Skin of body (tissue), 2 donors: ENCODE measurements around the gene PPP2R2D. TPM values are rescaled to one million over a fixed set of nuclear protein-coding genes. Genes with fewer than 3 reads are reported as not detected.
"Not testable (repeated sequence)": the region's sequence is repeated elsewhere in the genome, so short reads cannot be mapped to it uniquely, and the experiment has no call there.

Experiments
- DNase-seq: peaks from one replicate; lab custom pipeline; 2025; lab: John Stamatoyannopoulos, UW
- total RNA-seq: library from RNA; depleted of rRNA; stranded (reverse); fragments of >200 nt; gene quantifications from one replicate; pipeline ENCODE4 v1.2.3, GENCODE V29; 2014

The PPP2R2D gene
- total RNA-seq, 1 donor from 2014 or later, result 39.4 TPM

- no peak for DNase-seq
These were observed 5.4 kb downstream of the PPP2R2D start for GRCh38 chr10:131906269-131906639.

- no peak for DNase-seq
These were observed 6.9 kb downstream of the PPP2R2D start for GRCh38 chr10:131907679-131908078.

GRCh38 chr10:131908151-131908550 lies 7.3 kb downstream of the PPP2R2D start:
- DNase-seq, result no peak

- DNase-seq, result no peak
These were observed 8.4 kb downstream of the PPP2R2D start for GRCh38 chr10:131909014-131909808.

- no peak for DNase-seq
These were observed 9.1 kb downstream of the PPP2R2D start for GRCh38 chr10:131909929-131910328.

GRCh38 chr10:131910663-131911314 lies 10.0 kb downstream of the PPP2R2D start:
- DNase-seq, result no peak

GRCh38 chr10:131911451-131911850 lies 10.6 kb downstream of the PPP2R2D start:
- no peak for DNase-seq

- DNase-seq, result no peak
These were observed 11.8 kb downstream of the PPP2R2D start for GRCh38 chr10:131912620-131913019.

GRCh38 chr10:131915484-131915883 lies 14.7 kb downstream of the PPP2R2D start:
- no peak for DNase-seq

- DNase-seq, result no peak
These were observed 15.4 kb downstream of the PPP2R2D start for GRCh38 chr10:131915990-131916766.

- DNase-seq, result not testable (repeated sequence)
These were observed 16.0 kb downstream of the PPP2R2D start for GRCh38 chr10:131916767-131917160.

- DNase-seq, result not testable (repeated sequence)
These were observed 16.7 kb downstream of the PPP2R2D start for GRCh38 chr10:131917496-131917895.

GRCh38 chr10:131919461-131919860 lies 18.7 kb downstream of the PPP2R2D start:
- not testable (repeated sequence) for DNase-seq

GRCh38 chr10:131920151-131920550 lies 19.3 kb downstream of the PPP2R2D start:
- no peak for DNase-seq

- DNase-seq, result no peak
These were observed 19.9 kb downstream of the PPP2R2D start for GRCh38 chr10:131920693-131921092.

- no peak for DNase-seq
These were observed 20.4 kb downstream of the PPP2R2D start for GRCh38 chr10:131921184-131921583.

GRCh38 chr10:131923038-131923756 lies 22.4 kb downstream of the PPP2R2D start:
- DNase-seq, result no peak

- DNase-seq, result no peak
These were observed 24.3 kb downstream of the PPP2R2D start for GRCh38 chr10:131925011-131925649.

GRCh38 chr10:131925716-131926115 lies 24.9 kb downstream of the PPP2R2D start:
- DNase-seq, result no peak

GRCh38 chr10:131926253-131926652 lies 25.4 kb downstream of the PPP2R2D start:
- no peak for DNase-seq
